Neuron (in vitro differentiated cells): Measurements from ENCODE around the gene CCM2.

Experiments
- H2AFZ ChIP-seq: one replicate; pipeline ENCODE4 v1.6.1; 2013; ENCODE audit warnings: low read depth, mild to moderate bottlenecking, inconsistent platforms, low read length, moderate library complexity
- H3K27me3 ChIP-seq: one replicate; pipeline ENCODE4 v1.6.1; 2013; ENCODE audit warnings: low read length; ENCODE audit not compliant: insufficient read depth
- H3K36me3 ChIP-seq: one replicate; pipeline ENCODE4 v1.6.1; 2013; ENCODE audit warnings: low read length; ENCODE audit not compliant: insufficient read depth
- H3K4me1 ChIP-seq: one replicate; pipeline ENCODE4 v1.6.1; 2013; ENCODE audit warnings: low read length; ENCODE audit not compliant: insufficient read depth
- H3K4me3 ChIP-seq: 2 replicates; pipeline ENCODE4 v1.5.1; 2013; ENCODE audit warnings: mild to moderate bottlenecking, low read length, moderate library complexity
- H3K9me3 ChIP-seq: one replicate; pipeline ENCODE4 v1.6.1; 2013; ENCODE audit warnings: low read length

The CCM2 gene

DNA sequence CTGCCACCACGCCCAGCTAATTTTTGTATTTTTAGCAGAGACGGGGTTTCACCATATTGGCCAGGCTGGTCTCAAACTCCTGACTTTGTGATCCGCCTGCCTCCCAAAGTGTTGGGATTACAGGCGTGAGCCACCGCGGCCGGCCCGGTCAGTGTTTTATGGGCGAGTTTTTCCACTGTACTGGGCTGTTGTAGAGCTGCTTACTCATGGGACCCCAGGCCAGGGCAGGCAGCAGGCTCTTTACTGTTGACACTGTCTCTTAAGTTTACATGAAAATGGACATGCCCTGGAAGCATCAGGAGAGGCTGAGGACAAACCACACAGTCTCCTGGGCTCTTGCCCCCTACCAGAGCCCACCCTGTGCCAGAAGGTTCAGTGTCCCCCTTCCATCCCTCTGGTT is 77.6 kb downstream of the CCM2 start:
- H3K4me3 ChIP-seq = no peak overlapping the region

DNA sequence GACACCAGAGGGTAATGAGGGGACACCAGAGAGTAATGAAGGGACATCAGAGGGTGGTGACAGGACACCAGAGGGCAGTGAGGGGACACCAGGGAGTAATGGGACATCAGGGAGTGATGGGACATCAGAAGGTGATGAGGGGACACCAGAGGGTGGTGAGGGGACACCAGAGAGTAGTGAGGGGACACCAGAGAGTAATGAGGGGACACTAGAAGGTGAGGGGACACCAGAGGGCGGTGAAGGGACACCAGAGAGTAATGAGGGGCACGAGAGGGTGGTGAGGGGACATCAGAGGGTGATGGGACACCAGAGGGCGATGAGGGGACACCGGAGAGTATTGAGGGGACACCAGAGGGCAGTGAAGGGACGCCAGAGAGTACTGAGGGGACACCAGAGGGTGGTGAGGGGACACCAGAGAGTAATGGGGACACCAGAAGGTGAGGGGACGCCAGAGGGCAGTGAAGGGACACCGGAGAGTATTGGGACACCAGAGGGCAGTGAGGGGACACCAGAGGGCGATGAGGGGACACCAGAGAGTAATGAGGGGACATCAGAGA is 78.2 kb downstream of the CCM2 start:
- no peak overlapping the region for H3K4me3 ChIP-seq
- H3K36me3 ChIP-seq = peaks cover 47% of the 10 kb centered on the region
- H2AFZ ChIP-seq = no peak overlapping the region
- H3K27me3 ChIP-seq = no peaks in the 10 kb centered on the region
- H3K9me3 ChIP-seq = no peaks in the 10 kb centered on the region
- H3K4me1 ChIP-seq = no peaks in the 10 kb centered on the region

More for the DNA sequence above, 77.6 kb downstream of the CCM2 start:
- H3K9me3 ChIP-seq = no peaks in the 10 kb centered on the region
- no peaks in the 10 kb centered on the region for H3K27me3 ChIP-seq
- no peak overlapping the region for H2AFZ ChIP-seq
- H3K4me1 ChIP-seq = no peaks in the 10 kb centered on the region
- peaks cover 49% of the 10 kb centered on the region for H3K36me3 ChIP-seq

DNA sequence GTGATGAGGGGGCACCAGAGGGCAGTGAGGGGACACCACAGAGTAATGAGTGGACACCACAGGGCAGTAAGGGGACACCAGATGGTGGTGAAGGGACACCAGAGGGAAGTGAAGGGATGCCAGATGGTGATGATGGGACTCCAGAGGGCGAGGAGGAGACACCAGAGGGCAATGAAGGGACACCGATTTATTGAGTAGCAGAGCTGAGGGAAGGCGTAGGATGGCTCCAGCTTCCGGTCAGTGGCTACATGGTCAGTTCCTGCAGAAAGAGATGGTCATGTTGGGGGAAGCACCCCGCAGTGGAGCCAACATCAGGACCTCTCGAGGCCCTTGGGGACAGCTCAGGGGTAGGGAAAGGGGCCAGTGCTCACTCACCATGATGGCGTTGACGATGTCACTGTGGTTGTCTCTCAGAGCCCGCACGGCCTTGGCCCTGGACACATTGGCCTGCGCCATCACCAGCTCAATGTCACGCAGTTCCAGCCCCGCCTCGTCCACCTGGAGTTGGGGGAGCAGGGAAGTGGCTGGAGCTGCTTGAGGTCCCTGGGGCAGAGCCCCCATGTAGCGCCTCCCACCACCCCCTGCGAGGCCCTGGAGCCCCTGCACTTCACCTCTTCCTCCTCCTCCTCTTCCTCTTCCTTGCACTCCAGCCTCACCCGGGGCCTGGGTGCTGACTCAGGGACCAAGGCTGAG is 80.4 kb downstream of the CCM2 start:
- Histone ChIP-seq H2AFZ (no peak overlapping the region), H3K27me3 (no peaks in the 10 kb centered on the region), H3K9me3 (no peaks in the 10 kb centered on the region), H3K4me1 (no peaks in the 10 kb centered on the region), H3K36me3 (peaks cover 31% of the 10 kb centered on the region), H3K4me3 (no peak overlapping the region)

DNA sequence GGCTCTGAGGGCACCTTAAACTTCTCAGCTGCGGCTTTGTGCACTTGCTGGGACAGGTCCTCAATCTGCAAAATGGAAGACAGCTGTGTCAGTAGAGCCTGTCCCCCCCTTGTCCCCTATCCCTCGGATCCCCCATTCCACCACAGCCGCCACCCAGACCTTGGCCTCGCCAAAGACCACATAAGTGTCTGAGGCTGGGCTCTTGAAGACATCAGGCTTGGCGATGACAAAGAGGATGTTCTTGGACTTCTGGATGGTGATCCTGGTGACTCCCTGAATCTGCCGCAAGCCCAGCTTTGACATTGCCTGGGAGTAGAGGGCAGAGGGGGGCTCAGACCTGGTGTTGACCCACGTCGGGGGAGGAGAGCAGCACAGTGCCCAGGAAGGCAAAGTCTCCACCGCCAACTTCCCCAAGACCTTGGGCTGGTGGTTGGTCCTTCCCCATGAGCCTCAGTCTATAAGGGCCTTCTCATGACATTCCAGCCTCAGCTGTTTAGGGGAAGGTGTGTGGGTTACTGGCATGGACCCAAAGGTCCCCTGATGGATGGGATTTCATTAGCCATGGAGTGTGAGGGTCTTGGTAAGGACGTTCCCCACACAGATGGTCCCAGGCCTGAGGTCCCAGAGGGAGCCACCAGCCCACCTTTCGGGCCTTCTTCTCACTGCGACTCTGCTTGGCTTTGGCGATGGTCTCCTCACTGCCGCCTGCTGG is 81.1 kb downstream of the CCM2 start:
- H2AFZ ChIP-seq = no peak overlapping the region
- H3K36me3 ChIP-seq = peaks cover 24% of the 10 kb centered on the region
- no peaks in the 10 kb centered on the region for H3K27me3 ChIP-seq
- no peaks in the 10 kb centered on the region for H3K9me3 ChIP-seq
- H3K4me3 ChIP-seq = no peak overlapping the region
- H3K4me1 ChIP-seq = no peaks in the 10 kb centered on the region

DNA sequence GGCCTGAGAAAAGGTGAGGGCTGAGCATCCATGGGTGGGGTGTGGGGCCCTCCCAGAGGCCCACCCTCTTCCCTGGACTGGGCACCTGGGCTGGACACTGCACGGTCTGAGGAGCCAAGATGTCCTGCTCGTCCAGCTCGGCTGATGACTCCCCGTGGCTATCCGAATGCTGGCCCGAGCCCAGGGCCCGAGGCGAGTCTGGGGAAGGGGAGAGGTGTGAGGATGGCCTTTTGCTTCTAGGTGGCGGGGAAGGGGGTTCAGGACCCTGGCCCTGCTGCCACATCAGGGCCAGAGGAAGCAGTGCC is 81.6 kb downstream of the CCM2 start:
- Histone ChIP-seq H3K9me3 (no peaks in the 10 kb centered on the region), H3K4me3 (no peak overlapping the region), H3K36me3 (peaks cover 20% of the 10 kb centered on the region), H3K27me3 (no peaks in the 10 kb centered on the region), H3K4me1 (no peaks in the 10 kb centered on the region), H2AFZ (no peak overlapping the region)

DNA sequence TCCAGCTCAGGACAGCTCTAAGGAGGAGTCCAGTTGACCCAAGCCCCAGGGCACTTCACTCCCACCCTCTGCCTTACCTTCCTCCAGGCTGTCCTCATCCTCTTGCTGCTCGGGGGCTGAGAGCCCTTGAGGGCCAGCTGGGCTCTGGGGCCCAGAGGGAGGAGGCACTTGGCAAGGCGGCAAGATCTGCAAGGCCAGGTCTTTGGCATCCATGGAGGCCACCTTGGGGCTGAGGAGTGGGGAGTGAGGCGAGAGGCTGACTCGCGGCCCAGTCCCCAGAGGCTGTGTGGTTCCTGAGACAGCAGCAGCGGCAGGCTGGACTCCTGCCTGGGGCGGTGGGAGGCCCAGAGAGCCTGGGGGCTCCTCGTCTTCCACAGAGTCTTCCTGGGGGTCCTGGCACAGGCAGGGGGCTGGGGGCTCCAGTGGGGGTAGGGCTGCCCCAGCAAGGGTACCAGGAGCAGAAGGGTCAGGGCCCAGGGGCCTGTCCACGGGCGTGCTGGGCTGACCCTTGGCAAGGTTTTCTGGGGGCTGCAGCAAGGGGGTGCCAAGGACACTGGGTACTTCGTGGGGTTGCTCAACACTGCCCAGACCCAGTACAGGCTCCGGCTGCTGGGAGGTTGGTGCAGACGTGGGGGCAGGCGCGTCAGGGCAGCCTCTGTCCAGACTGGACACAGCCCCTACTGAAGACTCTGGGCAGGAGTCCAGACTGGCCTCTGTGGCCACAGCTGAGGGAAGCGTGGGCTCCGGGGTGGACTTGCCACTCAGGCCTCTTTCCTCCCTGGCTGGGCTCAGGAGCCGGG is 82.2 kb downstream of the CCM2 start:
- Histone ChIP-seq H3K9me3 (no peaks in the 10 kb centered on the region), H3K4me1 (no peaks in the 10 kb centered on the region), H3K36me3 (peaks cover 17% of the 10 kb centered on the region), H3K4me3 (no peak overlapping the region), H3K27me3 (no peaks in the 10 kb centered on the region), H2AFZ (no peak overlapping the region)

DNA sequence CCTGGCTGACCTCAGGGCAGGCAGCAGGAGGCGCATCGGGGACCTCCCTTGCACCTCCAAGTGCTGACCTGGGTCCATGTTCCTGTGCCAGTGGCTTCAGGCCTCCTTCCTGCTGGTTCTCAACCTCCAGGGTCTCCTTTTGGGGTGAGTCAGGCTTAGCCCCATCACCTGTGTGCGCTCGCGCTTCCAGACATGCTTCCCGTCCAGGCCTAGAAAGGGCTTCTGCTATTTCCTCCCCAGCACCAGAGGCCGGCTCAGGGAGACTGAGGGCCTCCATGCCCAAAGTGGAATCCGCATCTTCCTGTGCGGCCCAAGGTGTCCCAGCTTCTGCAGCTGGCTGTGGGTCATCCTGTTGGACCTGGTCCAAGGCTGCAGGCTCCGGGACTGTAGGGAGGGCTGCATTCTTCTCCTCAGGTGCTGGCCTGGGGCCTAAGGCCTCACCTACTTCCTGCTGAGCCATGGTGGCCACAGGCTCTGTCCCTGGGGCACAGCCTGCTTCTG is 82.9 kb downstream of the CCM2 start:
- H3K36me3 ChIP-seq = peaks cover 17% of the 10 kb centered on the region
- no peaks in the 10 kb centered on the region for H3K4me1 ChIP-seq
- H3K4me3 ChIP-seq = no peak overlapping the region
- no peaks in the 10 kb centered on the region for H3K27me3 ChIP-seq
- no peak overlapping the region for H2AFZ ChIP-seq
- no peaks in the 10 kb centered on the region for H3K9me3 ChIP-seq

DNA sequence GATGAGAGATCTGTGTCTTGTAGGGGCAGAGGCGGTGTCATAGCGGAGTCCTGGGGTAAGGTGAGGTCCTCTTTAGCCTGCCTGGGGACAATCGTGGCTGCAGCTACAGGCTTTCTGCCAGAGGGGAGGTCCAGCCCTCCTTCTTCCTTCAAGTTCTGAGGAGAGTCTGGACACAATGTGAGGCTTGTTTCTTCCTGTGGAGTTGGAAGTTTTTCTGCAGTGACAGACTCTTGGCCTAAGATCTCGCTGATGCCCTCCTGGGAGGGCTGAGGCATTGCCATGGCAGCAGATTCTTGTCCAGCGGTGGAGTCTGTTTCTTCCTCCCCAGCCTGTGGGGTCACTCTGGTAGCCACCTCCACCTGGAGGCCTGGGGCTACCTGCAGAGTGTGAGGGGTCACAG is 84.3 kb downstream of the CCM2 start:
- H3K27me3 ChIP-seq = no peaks in the 10 kb centered on the region
- H3K9me3 ChIP-seq = no peaks in the 10 kb centered on the region
- peaks cover under 1% of the 10 kb centered on the region for H3K4me1 ChIP-seq
- H3K36me3 ChIP-seq = peaks cover 17% of the 10 kb centered on the region
- no peak overlapping the region for H3K4me3 ChIP-seq
- no peak overlapping the region for H2AFZ ChIP-seq

DNA sequence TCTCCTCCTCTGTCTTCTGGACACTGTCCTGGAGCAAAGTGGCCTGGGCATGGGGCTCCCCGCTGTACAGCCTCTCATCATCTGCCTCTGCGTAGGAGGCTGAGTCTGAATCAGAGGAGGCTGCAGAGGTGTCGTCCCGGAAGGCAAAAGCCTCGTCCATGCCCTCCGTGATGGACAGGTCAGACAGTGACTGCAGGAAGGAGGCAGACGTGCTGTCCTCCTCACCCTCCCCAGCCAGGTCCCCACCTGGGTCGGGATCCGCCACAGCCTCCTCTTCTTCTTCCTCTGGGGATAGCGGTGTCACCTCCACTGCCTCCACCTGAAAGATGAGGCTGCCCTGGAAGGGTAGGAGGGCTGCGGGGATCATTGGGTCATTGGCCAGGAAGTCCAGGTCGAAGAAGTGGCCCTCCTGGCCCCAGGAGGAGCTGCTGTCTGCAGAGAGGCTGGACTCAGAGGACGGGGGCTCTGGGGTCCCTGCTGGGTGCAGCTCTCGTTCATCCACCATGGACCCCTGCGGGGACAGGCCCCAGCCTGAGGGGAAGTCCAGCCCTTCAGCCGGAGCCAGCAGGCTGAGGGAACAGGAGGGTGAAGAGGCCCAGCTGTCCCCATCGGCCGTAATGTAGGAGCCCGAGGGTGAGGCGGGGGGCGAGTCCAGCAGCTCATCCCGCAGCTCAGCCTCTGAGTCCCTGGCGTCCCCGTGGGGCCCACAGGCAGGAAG is 85.1 kb downstream of the CCM2 start:
- no peaks in the 10 kb centered on the region for H3K9me3 ChIP-seq
- peaks cover 8% of the 10 kb centered on the region for H3K4me1 ChIP-seq
- H3K27me3 ChIP-seq = no peaks in the 10 kb centered on the region
- peaks cover 14% of the 10 kb centered on the region for H3K36me3 ChIP-seq
- no peak overlapping the region for H2AFZ ChIP-seq
- no peak overlapping the region for H3K4me3 ChIP-seq

DNA sequence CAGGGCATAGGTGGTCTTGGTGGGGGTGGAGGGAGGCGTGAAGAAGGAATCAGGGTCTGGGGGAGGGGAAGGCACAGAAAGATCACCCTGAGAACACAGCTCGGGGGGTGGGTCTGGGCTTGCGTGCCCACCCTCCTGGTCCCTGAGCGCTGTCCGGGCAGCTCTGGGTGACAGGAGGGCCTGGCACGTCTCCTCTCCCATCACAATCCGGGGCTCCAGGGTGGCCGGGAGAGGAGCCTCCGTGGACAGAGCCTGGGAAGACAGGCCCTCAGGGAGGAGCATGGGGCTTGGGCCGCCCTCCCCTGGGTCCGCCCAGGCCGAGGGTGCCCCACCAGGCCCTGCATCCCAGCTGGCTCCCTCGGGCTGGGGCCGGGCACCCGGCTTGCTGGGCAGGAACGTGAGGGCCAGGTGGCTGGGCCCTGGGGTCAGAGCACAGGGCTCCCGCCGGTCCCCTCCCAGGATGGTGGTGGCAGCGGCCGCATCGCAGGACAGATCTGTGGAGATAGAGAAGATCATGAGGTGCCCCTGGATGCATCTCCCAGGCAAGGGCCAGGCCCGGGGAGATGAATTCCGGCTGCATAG is 85.7 kb downstream of the CCM2 start:
- Histone ChIP-seq H3K4me3 (no peak overlapping the region), H3K27me3 (no peaks in the 10 kb centered on the region), H3K9me3 (no peaks in the 10 kb centered on the region), H3K4me1 (peaks cover 8% of the 10 kb centered on the region), H2AFZ (no peak overlapping the region), H3K36me3 (peaks cover 11% of the 10 kb centered on the region)

DNA sequence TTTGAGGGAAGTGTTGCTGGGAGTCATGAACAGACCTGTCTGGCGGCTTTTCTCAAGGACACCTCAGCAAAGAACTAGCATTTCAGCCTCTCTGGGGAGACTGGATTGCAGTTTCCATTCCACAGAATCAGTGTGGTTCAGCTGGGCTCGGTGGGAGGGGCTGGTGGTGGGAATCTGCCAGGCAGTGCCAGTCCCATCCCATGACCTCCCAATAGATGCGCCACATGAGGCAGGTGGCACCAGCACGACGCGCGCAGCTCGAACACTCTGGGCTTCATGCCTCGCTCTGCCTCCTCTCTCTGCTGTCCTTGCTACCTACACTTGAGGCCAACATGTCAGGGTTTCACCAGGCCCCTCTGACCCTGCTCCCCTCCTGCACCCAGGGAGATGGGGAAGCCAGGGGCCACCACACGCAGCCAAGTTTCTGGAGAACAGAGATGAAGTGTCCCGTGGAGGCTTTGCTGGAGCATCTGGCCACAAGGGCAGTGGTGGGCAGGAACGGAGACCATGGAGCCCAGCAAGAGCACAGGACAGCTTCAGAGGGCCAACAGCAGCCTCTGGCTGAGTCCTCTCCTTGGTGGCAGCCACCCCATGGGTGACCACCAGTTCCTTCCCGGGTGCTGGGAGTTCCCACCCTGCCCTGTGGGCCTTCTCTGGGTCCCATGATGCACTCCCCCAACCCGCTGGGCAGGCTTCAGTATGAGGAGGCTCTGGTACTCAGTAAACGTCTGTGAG is 86.5 kb downstream of the CCM2 start:
- no peak overlapping the region for H3K4me3 ChIP-seq
- H2AFZ ChIP-seq = no peak overlapping the region
- peaks cover 6% of the 10 kb centered on the region for H3K36me3 ChIP-seq
- H3K4me1 ChIP-seq = peaks cover 8% of the 10 kb centered on the region
- H3K27me3 ChIP-seq = no peaks in the 10 kb centered on the region
- H3K9me3 ChIP-seq = no peaks in the 10 kb centered on the region
